SK-N-SH treated with all-trans-retinoic acid at 6 μM for 48 hours (cell line): ENCODE measurements around the gene AGPS.

ENCODE experiments used
- ATAC-seq: fragments of 200-7000 bp; cut with Tn5 transposase; 3 replicates; pipeline ENCODE4 v1.9.1; 2020; ENCODE audit warnings: mild to moderate bottlenecking, moderate library complexity
- ARNTL ChIP-seq: fragments of 450-650 bp; formaldehyde crosslinking; IDR thresholded peaks from 2 replicates; pipeline ENCODE4 v1.5.0; 2020; ENCODE audit warnings: low read depth, mild to moderate bottlenecking, moderate library complexity, borderline replicate concordance
- CSDC2 ChIP-seq: fragments of 250-450 bp; sonication (Bioruptor Pico); IDR thresholded peaks from 2 replicates; pipeline ENCODE4 v1.5.0; 2020; ENCODE audit warnings: mild to moderate bottlenecking, moderate library complexity
- ESRRG ChIP-seq: fragments of 250-450 bp; sonication (Bioruptor Pico); IDR thresholded peaks from 2 replicates; pipeline ENCODE4 v1.6.1; 2021; ENCODE audit warnings: mild to moderate bottlenecking
- GLIS3 ChIP-seq: fragments of 250-450 bp; sonication (Bioruptor Pico); IDR thresholded peaks from 2 replicates; pipeline ENCODE4 v1.5.0; 2020; ENCODE audit warnings: mild to moderate bottlenecking, moderate library complexity
- ISL1 ChIP-seq: fragments of 250-450 bp; sonication (Bioruptor Pico); IDR thresholded peaks from 2 replicates; pipeline ENCODE4 v2.1.2; 2022; ENCODE audit warnings: mild to moderate bottlenecking, moderate library complexity
- OSR1 ChIP-seq: fragments of 250-450 bp; sonication (Bioruptor Pico); IDR thresholded peaks from 2 replicates; pipeline ENCODE4 v1.8.0; 2022; ENCODE audit warnings: moderate library complexity, mild to moderate bottlenecking, inconsistent platforms
- PATZ1 ChIP-seq: fragments of 250-450 bp; sonication (Bioruptor Pico); IDR thresholded peaks from 2 replicates; pipeline ENCODE4 v1.8.0; 2020; ENCODE audit warnings: mild to moderate bottlenecking, moderate library complexity, borderline replicate concordance
- POU6F1 ChIP-seq: fragments of 250-450 bp; sonication (Bioruptor Pico); IDR thresholded peaks from 2 replicates; pipeline ENCODE4 v1.8.0; 2021; ENCODE audit warnings: low read depth, mild to moderate bottlenecking, moderate library complexity, borderline replicate concordance
- PPARA ChIP-seq: fragments of 250-450 bp; sonication (Bioruptor Pico); IDR thresholded peaks from 2 replicates; pipeline ENCODE4 v1.5.0; 2020; ENCODE audit warnings: mild to moderate bottlenecking, borderline replicate concordance
- RARB ChIP-seq: fragments of 250-450 bp; sonication (Bioruptor Pico); IDR thresholded peaks from 2 replicates; pipeline ENCODE4 v1.8.0; 2021; ENCODE audit warnings: mild to moderate bottlenecking, moderate library complexity
- SNAI2 ChIP-seq: fragments of 250-450 bp; sonication (Bioruptor Pico); IDR thresholded peaks from 2 replicates; pipeline ENCODE4 v1.5.0; 2020; ENCODE audit warnings: mild to moderate bottlenecking, moderate library complexity
- TCF4 ChIP-seq: fragments of 250-450 bp; sonication (Bioruptor Pico); IDR thresholded peaks from 2 replicates; pipeline ENCODE4 v1.8.0; 2021; ENCODE audit warnings: mild to moderate bottlenecking, moderate library complexity, borderline replicate concordance
- TOX ChIP-seq: fragments of 250-450 bp; sonication (Bioruptor Pico); IDR thresholded peaks from 2 replicates; pipeline ENCODE4 v1.8.0; 2021; ENCODE audit warnings: mild to moderate bottlenecking, moderate library complexity, borderline replicate concordance
- TSHZ2 ChIP-seq: fragments of 250-450 bp; sonication (Bioruptor Pico); IDR thresholded peaks from 2 replicates; pipeline ENCODE4 v1.5.0; 2020; ENCODE audit warnings: mild to moderate bottlenecking, moderate library complexity
- ZC3H10 ChIP-seq: fragments of 250-450 bp; sonication (Bioruptor Pico); IDR thresholded peaks from 2 replicates; pipeline ENCODE4 v1.5.1; 2021; ENCODE audit warnings: mild to moderate bottlenecking, moderate library complexity
- ZFP3 ChIP-seq: fragments of 250-450 bp; sonication (Bioruptor Pico); IDR thresholded peaks from 2 replicates; pipeline ENCODE4 v1.5.0; 2020; ENCODE audit warnings: mild to moderate bottlenecking, moderate library complexity
- ZFP30 ChIP-seq: fragments of 450-650 bp; formaldehyde crosslinking; IDR thresholded peaks from 2 replicates; pipeline ENCODE4 v1.5.0; 2022; ENCODE audit warnings: mild to moderate bottlenecking, moderate library complexity
- ZNF565 ChIP-seq: fragments of 450-650 bp; formaldehyde crosslinking; conservative IDR thresholded peaks from 2 replicates; pipeline ENCODE4 v1.5.0; 2020; ENCODE audit warnings: low read depth, mild to moderate bottlenecking, moderate library complexity
- ZNF70 ChIP-seq: fragments of 450-650 bp; formaldehyde crosslinking; IDR thresholded peaks from 2 replicates; pipeline ENCODE4 v1.5.0; 2020; ENCODE audit warnings: mild to moderate bottlenecking, moderate library complexity
- ZNF8 ChIP-seq: fragments of 450-650 bp; formaldehyde crosslinking; IDR thresholded peaks from 2 replicates; pipeline ENCODE4 v1.5.0; 2020; ENCODE audit warnings: mild to moderate bottlenecking, moderate library complexity
- TF ChIP-seq, protein P1 (sequence below): fragments of 250-450 bp; sonication (Bioruptor Pico); IDR thresholded peaks from 2 replicates; pipeline ENCODE4 v1.5.1; 2020; ENCODE audit warnings: low read depth, mild to moderate bottlenecking, moderate library complexity

AGPS gene

DNA sequence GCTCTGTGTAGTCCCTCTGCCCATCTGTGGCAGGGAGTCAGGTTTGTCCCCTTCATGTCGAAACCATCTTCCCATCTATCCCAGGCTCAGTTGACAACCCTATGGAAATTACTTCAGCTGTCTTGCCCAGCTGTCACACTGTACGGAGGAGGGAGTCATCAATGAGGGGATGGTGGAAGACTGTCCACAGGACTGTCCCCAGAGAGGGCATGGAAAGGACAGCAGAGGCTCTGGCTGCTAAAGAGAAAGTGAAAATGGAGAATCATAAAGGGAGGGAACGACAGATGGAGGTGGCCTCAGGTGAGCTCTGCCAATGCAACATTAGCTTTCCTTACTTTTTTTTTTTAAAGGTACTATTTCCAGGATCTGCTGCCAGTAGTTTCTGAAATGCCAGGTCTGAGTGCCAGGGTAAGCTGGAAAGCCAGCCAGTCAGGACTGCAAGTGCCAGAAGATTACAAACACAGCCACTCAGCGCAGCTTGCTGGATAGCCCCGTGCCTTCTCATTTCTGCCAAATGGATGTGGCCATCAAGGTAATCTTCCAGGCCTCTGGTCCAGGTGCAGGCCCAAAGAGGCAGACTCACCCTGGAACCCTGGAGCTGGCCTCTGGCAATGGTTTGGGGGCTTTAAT, 192.8 kb downstream of the AGPS start:
- ATAC-seq, result no peak
- no peak for TF ChIP-seq TCF4 (CRISPR knock-in tag)

DNA sequence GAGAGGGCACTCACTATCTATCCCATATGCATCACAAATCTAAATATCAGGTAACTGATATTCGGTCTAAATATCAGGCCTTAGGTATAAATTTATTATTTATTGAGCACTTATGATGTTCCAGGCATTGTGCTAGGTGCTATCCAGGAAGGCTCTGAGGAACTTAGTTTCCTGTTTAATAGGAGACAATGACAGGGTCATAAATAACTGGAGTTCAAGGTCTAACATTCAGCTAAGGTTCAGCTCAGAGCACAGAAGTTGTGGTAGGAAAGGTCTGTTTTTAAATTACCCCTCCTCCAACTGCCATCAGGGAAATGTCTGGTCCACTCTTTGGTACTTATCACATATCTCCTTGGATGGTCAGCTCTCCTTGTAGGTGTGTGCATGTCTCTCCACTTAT, 193.6 kb downstream of the AGPS start:
- no peak for ATAC-seq
- TF ChIP-seq TSHZ2 (CRISPR knock-in tag), result no peak
- no peak for TF ChIP-seq ARNTL (CRISPR knock-in tag)
- TF ChIP-seq ZC3H10 (CRISPR knock-in tag), result no peak
- TF ChIP-seq TOX, result no peak
- TF ChIP-seq ZNF565, result no peak
- no peak for TF ChIP-seq GLIS3 (CRISPR knock-in tag)
- TF ChIP-seq ZFP30, result no peak
- no peak for TF ChIP-seq RARB (CRISPR knock-in tag)
- no peak for TF ChIP-seq SNAI2 (CRISPR knock-in tag)
- TF ChIP-seq, protein P1, sequence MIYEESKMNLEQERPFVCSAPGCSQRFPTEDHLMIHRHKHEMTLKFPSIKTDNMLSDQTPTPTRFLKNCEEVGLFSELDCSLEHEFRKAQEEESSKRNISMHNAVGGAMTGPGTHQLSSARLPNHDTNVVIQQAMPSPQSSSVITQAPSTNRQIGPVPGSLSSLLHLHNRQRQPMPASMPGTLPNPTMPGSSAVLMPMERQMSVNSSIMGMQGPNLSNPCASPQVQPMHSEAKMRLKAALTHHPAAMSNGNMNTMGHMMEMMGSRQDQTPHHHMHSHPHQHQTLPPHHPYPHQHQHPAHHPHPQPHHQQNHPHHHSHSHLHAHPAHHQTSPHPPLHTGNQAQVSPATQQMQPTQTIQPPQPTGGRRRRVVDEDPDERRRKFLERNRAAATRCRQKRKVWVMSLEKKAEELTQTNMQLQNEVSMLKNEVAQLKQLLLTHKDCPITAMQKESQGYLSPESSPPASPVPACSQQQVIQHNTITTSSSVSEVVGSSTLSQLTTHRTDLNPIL (CRISPR knock-in tag), result no peak
- no peak for TF ChIP-seq ESRRG (CRISPR knock-in tag)
- TF ChIP-seq OSR1 (CRISPR knock-in tag), result no peak
- TF ChIP-seq ISL1, result no peak
- TF ChIP-seq PATZ1, result no peak

- no peak for TF ChIP-seq ZFP30
- TF ChIP-seq TCF4 (CRISPR knock-in tag), result no peak
- no peak for TF ChIP-seq CSDC2 (CRISPR knock-in tag)
- no peak for ATAC-seq
Observed at GRCh38 chr2:177587371-177587770, 194.8 kb downstream of the AGPS start.

- TF ChIP-seq, protein P1 (CRISPR knock-in tag), result no peak
- no peak for TF ChIP-seq CSDC2 (CRISPR knock-in tag)
- TF ChIP-seq ZFP30, result no peak
- no peak for TF ChIP-seq ZNF70 (CRISPR knock-in tag)
- ATAC-seq, result no peak
Observed at GRCh38 chr2:177588671-177589070, 196.1 kb downstream of the AGPS start.

- ATAC-seq, result no peak
- no peak for TF ChIP-seq ZFP3 (CRISPR knock-in tag)
- TF ChIP-seq, protein P1 (CRISPR knock-in tag), result no peak
- no peak for TF ChIP-seq GLIS3 (CRISPR knock-in tag)
- no peak for TF ChIP-seq CSDC2 (CRISPR knock-in tag)
- no peak for TF ChIP-seq TSHZ2 (CRISPR knock-in tag)
- no peak for TF ChIP-seq TOX
- no peak for TF ChIP-seq ZFP30
- TF ChIP-seq RARB (CRISPR knock-in tag), result no peak
- TF ChIP-seq PPARA, result no peak
- TF ChIP-seq ZC3H10 (CRISPR knock-in tag), result no peak
- no peak for TF ChIP-seq SNAI2 (CRISPR knock-in tag)
- no peak for TF ChIP-seq ZNF8 (CRISPR knock-in tag)
- TF ChIP-seq TCF4 (CRISPR knock-in tag), result no peak
- no peak for TF ChIP-seq POU6F1
Observed at GRCh38 chr2:177589186-177589585, 196.6 kb downstream of the AGPS start.
